ENCODE measurements around the gene YBEY.
"Not testable (repeated sequence)": the region's sequence is repeated elsewhere in the genome, so short reads cannot be mapped to it uniquely, and the experiment has no call there.

Gene YBEY

GRCh38 chr21:46285761-46286647 lies at the start of gene YBEY:
TSS of gene YBEY (plus strand) at chr21:46286342. CDS start at chr21:46286914, 572 bp downstream.
- no peak for TF ChIP-seq CTCF (IDR thresholded peaks at IDR 0.05; ENCODE audit: low read depth, low read length)
- H3K4me3 ChIP-seq (ENCODE audit: low read depth, low read length): peak within 1 kb of the TSS; percentile 77

GRCh38 chr21:46237474-46237873 lies 48.7 kb upstream of the YBEY start:
- H3K4me3 ChIP-seq (ENCODE audit: low read depth, low read length): no peak overlapping the region
- TF ChIP-seq CTCF (IDR thresholded peaks at IDR 0.05; ENCODE audit: low read depth, low read length): no peak

- H3K4me3 ChIP-seq (ENCODE audit: low read depth, low read length): no peak overlapping the region
- TF ChIP-seq CTCF (IDR thresholded peaks at IDR 0.05; ENCODE audit: low read depth, low read length): no peak
Observed at GRCh38 chr21:46239817-46240325, 46.3 kb upstream of the YBEY start.

GRCh38 chr21:46241577-46241976 lies 44.6 kb upstream of the YBEY start:
- not testable (repeated sequence) for H3K4me3 ChIP-seq (ENCODE audit: low read depth, low read length)

- TF ChIP-seq CTCF (IDR thresholded peaks at IDR 0.05; ENCODE audit: low read depth, low read length): no peak
Observed at GRCh38 chr21:46243325-46243724, 42.8 kb upstream of the YBEY start.

GRCh38 chr21:46243960-46244361 lies 42.2 kb upstream of the YBEY start:
- TF ChIP-seq CTCF (IDR thresholded peaks at IDR 0.05; ENCODE audit: low read depth, low read length): no peak
- no peak overlapping the region for H3K4me3 ChIP-seq (ENCODE audit: low read depth, low read length)

More at GRCh38 chr21:46243325-46243724, 42.8 kb upstream of the YBEY start:
- H3K4me3 ChIP-seq (ENCODE audit: low read depth, low read length): no peak overlapping the region

GRCh38 chr21:46244602-46245001 lies 41.5 kb upstream of the YBEY start:
- H3K4me3 ChIP-seq (ENCODE audit: low read depth, low read length): no peak overlapping the region
- TF ChIP-seq CTCF (IDR thresholded peaks at IDR 0.05; ENCODE audit: low read depth, low read length): no peak

Measured in WI38 (cell line).